HG03097 (cell line): ENCODE results near the gene TPM1.

Experiments
- ATAC-seq: cut with Tn5 transposase; IDR thresholded peaks from one replicate; pipeline ENCODE4 v1.9.1; 2021; ENCODE audit not compliant: unreplicated experiment, low FRiP score

The TPM1 gene

DNA sequence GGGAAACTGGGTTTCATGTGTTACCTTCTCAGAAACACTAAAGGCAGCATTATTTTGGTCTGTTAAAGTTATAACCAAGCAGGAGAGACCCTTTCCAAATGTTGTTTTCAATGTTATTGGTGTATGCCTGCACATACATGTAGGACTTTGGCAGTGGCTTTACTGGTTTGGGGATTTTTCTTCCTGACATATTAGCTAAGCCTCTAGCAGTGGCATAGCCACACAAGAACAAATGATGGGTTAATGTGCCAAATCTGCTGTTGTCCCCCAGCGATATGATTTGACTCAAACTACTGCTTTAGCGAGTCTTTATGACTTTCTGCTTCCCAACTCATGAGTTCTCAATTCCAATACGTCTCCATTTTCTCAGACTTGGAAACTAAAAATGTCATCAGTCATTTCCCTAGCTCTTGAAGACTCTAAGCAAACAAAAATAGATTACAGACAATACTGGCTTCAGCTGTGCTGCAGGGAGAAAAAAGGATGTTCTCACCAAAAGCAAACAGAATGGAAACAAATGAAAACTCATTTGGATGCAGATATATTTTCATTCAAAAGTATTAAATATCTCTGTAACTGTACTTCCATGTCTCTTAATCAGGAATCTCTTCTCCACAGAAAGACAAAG is 29.6 kb downstream of the TPM1 start:
- no peak for ATAC-seq

DNA sequence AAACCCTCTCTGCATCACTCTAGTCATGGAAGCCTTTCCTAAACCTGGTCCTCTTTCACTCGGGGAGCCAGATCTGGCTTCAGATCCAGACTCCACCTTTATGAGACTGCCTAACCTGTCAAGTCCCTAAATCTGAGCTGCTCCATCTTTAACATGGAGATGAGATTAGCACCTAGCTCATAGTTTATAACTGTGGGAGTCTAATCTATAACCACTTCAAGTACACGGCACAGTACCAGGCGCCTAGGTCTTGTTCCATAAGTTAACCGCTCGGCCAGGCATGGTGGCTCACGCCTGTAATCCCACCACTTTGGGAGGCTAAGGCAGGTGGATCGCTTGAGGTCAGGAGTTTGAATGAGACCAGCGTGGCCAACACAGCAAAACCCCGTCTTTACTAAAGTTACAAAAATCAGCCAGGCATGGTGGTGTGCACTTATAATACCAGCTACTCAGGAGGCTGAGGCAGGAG is 30.3 kb downstream of the TPM1 start:
- ATAC-seq: no peak

DNA sequence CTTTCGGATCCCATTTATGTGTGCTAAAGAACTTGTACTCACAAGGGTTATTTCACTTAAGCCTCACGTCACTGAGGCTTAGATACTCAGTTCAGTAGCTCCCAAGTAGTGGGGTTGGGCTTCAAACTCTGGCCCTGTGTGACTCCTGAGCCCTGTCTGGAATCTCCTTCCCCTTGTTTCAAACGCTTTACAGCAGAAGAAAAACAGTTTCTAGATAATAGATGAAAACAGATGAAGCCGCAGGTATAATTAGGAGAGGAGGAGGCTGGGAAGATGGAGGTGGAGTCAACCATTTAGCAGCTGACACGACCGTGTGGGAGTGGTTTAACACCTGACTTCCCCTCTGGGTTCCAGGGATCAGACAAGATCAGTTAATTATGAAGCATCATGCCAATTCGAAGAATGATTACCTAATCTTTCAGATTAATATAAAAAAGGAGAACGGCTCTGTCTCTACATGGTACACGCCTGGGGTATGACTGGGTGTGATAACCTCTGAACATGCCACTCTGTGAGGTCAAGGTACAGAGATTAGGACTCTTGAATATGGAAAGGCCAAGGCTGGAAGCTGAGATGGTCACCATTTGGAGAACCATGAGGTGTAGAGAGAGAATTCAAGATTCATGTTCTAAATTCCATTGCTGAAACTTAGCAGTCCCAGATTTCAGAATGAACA is 31.1 kb downstream of the TPM1 start:
- no peak for ATAC-seq

DNA sequence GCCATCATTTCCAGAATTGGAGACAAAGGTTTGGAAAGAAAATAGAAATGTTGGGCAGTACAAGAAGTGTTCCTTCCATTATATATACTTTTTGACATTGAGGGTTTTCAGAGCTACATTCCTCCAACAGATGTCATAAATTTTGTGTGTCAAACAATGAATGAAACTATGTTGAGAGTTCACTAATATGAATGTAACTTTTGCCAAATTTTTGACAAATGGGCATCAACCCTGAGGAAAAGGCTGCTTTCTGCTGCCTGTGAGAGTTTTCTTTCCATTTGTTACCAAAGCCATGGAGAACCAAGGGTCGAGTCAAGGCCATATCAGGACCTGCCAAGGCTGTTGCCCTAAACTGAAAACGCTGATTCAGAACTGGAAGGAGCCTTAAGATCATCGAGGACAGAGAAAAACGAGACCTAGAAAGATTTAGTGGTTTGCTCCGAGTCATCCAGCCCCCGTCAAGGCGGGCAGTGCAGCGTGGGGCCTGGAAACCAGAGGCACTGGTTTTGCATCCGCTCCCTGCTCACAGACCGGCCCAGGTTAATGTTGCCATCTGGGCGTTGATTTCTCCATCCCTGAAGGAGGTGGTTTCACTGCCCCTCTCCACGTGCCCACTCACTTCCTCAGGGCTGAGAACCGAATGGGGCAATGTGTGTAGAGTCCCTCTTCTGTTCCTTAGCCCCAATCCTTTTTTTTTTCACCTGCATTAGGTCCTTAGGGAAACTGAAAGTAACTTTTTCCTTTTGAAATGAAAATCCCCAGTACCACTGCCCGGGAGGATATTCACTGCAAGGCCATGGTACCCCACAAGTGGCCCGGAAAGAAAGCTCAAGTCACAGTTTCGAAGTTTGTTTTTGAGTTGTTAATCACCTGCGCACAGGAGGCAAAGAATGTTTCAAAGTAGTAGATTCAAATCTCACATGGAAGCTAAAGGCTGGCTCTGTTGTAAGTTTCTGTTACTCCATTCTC is 32.8 kb downstream of the TPM1 start:
- no peak for ATAC-seq

DNA sequence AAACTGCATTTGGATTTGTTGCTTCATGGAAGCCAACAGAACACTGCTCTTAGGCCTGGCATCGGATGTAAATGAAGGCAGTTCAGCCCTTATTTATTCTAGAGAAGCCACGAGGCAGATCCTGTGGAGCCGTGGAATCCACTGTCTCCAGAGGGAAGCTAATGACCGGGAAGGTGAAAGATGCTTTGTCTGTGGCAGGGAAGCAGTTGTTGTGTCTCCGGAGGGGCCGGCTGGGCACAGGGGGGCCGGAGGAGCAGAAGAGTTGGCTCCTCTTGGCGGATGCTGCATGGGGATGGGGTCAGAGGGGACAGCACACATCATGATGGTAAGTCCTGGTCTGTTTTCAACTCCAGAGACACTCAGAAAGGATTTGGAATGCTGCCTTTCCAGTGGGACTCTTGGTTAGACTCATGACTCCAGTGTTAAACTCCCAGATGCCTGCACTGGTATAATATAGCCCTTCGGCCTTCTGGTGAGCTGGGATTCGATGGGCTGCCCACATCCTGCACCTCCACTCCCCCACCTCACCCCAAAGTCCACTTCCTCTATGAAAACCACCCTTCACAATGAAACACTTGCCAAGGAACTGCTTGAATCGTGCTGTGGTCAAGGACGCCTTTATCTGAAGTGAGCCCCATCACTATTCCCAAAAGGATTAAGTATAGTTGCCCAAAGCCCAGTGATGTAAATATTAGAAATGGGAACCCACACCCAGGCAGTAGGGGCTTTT is 33.6 kb downstream of the TPM1 start:
- ATAC-seq: no peak

DNA sequence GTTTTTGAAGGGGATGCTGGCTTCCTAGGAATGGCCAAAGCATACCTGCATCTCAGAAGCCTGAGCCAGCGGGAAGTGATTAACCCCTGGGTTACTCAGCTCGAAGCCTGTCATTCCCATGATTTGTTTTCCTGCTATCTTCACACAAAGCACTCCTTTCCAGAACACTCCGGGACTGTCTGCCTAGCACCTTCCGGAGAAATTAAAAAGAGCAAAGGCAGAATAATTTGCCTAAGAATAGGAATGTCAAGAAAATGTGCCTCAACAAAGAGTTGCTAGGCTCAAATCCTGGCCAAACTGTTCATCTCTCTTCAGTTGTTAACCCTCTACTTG is 34.1 kb downstream of the TPM1 start:
- ATAC-seq: no peak

DNA sequence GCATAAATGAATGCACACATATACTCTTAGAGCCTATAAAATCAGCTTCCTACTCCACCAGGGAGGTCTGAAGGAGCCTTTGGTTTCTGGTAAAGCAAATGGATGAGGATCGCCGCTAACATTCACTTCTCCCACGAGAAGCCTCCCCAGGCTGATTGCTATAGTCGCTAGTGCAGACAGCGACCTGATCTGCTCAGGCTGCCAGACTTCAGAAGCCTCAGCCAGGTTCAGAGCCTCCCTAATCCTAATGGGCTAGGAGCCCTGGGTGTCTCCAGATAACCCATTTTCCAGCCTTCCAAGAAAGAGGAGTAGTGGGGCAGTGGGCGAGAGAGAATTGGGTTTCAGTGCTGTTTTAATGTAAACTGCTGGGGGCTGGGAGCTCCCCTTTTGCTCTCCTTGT is 35.4 kb downstream of the TPM1 start:
- no peak for ATAC-seq

DNA sequence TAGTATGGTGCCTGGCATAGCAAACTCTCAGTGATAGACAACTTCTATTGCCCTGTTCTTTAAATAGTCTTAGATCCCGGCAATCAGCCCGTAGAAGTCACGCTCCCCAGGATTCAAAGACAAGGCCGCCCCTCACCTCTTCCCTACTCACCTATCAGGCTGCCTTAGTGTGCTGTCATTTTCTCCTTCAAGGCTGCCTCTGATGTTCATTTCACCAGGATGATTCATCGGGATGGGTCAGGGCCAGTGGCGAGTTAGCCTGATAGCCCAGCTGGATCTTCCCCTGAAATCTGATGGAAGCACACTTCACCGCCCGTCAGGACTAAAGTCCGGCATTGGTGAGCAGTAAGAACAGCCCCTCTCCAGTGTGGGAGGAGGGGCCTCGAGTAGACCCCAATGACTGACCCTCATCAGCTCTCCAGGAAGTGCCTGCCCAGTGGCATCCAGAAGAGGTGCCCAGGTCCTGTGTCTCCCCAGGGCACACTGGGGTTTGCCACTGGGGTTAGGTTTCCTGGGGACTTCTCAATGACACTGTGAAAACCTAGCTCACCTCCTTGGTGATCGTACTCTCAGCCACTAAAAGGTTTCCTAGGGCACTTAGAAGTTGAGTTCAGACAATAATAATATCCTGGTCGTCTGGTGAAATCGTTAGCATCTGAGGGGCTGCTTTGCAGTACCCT is 37.5 kb downstream of the TPM1 start:
- ATAC-seq: no peak

DNA sequence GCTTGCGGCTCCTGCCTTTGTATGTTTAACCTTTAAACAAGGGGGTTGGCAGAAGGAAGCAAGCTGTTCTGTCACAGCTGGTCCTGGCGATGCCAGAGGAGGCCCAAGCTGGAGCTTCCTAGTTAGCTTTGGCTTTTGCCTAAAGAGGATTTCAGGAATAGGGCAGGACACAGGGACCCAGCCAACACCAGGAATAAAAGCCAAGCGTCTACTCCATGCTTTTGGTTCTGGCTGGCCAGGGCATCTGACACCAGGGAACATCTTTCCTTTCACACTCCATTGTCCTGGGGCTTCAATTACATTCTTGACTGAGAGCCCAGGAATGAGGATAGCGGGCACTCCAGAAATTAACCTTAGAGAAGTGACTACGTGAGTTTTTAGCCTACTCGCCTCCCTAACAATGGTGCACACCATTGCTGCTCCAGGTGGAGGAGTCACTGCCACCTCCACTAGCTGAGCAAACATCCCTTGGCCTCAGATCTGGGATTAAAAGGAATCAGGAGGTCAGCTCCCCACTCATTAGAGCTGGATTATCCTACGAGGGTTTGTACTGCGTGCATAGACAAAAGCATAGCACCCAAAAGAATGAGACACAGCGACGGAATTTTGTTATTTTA is 38.2 kb downstream of the TPM1 start:
- no peak for ATAC-seq

DNA sequence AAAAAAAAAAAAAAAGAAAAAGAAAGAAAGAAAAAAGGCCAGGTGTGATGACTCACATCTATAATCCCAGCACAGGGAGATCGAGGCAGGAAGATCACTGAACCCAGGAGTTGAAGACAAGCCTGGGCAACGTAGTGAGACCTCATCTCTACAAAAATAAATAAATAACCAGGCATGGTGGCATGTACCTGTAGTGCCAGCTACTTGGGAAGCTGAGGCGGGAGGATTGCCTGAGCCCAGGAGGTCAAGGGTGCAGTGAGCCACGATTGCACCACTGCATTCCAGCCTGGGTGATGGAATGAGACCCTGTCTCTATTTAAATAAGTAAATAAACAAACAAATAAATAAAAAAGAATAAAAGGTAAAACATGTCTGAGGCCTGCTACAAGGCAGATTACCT is 39.8 kb downstream of the TPM1 start:
- no peak for ATAC-seq

DNA sequence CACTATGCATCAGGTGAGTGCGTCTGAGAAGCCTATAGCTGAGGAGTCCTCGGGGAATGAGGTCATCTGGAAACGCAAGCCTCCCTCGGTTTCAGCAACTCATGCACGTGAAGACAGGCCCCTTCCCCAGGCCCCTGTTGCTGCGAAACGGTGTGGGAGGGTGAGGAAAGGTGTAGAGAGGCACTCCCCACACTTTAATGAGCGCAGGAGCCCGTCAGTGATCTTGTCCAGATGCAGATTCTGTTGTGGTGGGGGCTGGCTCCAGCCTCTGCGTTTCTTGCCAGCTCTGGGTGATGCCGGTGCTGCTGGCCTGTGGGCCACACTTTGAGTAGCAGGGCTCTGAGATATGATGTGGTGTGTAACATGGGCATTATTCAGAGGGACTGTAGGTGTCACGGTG is 40.5 kb downstream of the TPM1 start:
- ATAC-seq: no peak

DNA sequence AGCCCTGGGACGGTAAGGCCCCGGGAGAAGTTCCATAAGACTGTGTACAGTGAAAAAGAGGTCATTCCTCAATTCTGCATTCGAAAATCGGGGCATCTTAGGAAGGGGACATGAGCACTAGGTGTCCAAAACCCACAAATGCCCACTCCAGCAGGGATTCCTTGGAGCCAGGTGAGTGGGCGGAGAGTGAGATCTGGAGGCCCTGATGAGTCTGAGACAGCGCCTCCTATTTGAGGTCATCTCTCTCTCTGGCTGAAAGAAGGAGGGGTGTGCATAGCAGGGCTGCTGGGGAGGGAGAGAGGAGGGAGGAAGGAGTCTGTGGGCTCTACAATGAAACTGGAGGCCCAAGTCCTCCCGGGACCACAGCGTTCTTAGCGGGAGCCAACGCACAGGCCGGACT is 41.0 kb downstream of the TPM1 start:
- ATAC-seq: no peak

DNA sequence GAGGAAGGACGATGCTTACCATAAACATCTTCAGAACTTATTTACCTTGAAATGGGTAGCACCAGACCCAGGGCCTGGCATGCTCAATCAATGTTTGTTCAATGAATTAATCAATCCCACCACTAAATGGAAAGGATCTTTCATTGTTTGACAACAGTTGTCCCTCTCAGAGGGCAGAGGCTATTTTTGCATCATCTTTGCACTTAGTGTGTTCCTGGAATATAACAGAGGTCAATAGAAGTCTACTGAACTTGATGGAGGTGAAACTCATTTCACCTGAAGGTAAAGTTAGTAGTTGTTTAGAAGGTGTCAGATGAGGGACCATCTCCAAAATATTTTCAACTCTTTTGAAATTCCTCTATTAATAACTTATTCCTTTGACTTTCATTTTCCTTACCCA is 42.3 kb downstream of the TPM1 start:
- ATAC-seq: no peak

DNA sequence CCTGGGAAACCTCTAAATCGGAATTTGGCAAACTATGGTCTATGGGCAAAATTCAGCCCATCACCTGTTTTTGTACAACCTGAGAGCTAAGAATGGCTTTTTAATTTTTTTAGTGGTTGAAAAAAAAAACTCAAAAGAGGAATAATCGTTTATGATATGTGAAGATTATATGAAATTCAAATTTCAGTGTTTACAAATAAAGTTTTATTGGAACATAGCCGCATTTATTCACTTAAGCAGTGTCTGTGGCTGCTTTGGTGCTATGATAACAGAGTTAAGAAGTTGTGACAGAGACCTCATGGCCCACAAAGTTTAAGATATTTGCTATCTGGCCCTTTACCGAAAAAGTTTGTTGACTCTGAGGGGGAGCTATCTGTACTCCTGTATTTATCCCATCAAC is 42.7 kb downstream of the TPM1 start:
- ATAC-seq: no peak

DNA sequence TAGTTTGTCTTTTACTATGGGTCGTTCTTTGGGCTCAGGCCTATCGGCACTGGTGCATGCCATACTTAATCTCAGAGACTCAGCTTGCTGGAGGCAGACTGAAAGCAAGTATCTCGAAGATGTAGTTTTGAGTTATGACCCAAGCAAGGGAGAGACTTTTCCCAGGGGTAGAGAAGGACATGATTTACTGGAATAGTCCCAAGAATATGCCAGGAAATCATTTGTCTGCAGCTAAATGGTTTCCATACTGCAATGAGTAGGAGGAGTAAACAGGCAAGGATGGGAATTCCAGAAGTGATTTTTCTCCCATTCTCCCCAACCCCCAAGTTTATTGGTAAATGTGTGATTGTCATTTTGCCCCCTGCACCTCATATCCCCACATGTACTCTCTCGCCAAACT is 43.7 kb downstream of the TPM1 start:
- ATAC-seq: no peak

DNA sequence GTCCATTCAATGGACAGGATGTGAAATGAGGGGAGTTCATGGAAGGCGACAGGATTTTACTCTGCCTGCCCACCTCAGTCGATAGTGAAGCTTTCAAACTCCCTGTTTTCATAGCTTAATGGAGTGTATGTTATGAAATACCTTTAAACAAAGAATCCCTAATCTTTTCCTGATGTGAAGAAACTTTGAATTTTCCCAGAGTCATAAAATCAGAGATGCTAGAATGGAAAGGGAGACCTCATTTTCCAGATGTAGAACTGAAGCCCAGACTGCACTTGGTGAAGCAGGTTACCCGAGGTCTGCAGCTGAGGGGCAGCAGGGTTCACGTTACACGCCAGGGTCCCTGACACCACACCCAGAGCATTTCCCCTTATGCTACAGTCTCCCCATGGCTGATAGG is 44.4 kb downstream of the TPM1 start:
- ATAC-seq: no peak

DNA sequence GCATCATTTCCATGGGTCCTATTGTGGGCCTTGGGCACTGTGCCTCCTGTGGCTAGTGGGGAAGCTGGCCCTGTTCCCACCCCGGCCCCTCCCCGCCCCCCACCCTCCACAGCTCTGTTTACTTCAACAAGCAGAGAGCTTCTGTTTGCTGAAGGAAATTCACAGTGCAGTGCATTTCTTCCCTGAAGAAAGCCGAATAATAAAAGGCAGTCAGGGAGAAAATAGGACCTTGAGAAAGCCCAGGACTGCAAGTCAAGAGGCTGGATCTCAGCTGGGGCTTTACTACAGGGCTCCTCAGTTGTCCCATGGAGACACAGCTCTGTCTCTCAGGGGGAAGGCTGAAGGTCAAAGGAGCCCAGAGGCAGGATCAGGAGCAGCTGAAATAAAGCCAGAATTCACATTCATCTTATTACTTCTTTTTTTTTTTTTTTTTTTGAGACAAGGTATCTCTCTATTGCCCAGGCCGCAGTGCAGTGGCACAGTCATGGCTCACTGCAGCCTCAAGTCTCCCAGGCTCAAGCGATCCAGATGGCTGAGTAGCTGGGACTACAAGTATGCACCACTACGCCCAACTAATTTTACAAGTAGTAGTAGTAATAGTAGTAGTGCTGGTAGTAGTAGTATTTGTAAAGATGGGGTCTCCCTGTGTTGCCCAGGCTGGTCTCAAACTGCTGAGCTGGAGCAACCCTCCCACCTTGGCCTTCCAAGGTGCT is 46.1 kb downstream of the TPM1 start:
- no peak for ATAC-seq

DNA sequence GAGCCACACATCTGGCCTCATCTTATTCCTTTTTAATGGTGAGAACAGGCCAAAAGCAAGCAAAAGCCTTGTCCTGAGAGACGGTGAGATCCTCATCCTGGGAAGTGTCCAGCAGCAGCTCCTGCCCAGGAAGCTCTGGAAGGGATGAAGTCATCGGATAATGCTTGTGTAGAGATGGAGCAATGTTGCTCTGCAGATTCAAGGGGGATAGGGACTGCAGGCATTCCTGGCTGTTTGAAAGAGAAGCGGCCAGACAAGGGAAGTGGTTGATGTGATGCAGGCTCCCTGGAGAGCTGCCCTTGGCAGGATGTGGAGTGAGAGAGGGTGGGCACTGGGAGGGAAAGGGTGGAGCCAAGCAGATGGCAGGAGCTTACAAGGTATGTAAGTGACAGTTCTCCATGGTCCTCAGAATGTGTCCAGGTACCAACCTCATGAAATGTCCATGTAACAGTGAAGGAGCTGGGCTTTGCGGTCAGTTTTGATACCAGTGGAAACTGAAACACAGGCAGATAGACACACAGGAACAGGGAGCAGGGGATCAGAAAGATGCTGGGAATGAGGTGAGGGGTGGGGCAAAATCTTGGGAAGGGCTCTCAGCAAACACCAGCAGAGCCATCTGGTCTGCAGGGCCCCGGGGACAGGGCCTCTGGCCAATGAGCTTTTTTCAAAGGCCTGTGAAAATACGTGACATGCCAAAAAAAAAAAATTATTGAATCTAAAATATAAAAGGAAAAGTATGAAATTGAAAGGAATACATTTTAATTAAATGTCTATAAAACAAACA is 46.9 kb downstream of the TPM1 start:
- ATAC-seq: no peak

DNA sequence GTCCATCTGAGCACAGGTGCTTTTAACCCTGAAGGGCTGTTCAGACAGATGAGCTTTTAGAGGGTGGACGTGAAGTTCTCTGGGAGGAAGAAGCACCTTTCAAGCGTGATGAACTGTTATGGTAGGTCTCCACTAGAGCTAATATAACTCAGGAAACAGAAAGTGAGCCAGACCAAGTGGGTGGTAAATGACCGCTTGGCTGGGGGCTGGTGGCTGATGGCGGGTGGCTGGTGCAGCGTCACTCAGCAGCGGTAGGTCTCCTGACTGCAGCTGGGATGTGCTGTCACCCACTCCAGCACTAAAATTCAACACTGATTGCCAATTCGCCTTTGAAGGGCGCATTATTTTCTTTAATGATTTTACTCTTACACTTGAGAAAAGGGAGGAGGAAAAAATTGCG is 47.9 kb downstream of the TPM1 start:
- no peak for ATAC-seq
